ENCODE measurements around the gene ICAM5. TPM values are rescaled to one million over a fixed set of nuclear protein-coding genes. Genes with fewer than 3 reads are reported as not detected.

ICAM5 gene
- total RNA-seq, 1 experiment from 2014 or later, result 53.9 TPM

- ChIA-PET CTCF (interaction anchor here (0.6 to 7.2 kb wide), 12 partner anchors 8 to 136 kb away, joined by 3 to 131 read pairs (median 6); partner anchors contain the start of genes ICAM5, RAVER1 and TYK2), RAD21 (ENCODE audit: low non-redundant PET in 1 of 2, low total read pairs in 2 of 2, uncharacterized antibody in 2 of 2, unreplicated experiment in 2 of 2) (interaction anchor here (0.8 to 3.2 kb wide), 7 partner anchors 10 to 121 kb away, joined by 3 to 31 read pairs (median 6); partner anchors contain the start of gene RAVER1 (in 1 of the 2)), POLR2A (interaction anchor here (0.8 to 2.0 kb wide), 4 partner anchors 11 to 119 kb away, joined by 3 to 9 read pairs (median 6); partner anchors contain the start of gene ICAM5)
- no peaks in the 10 kb centered on the region for H3K9me3 ChIP-seq (ENCODE audit: control insufficient read depth in 1 of 2, insufficient read depth in 1 of 2, low read depth in 1 of 2, low read length in 2 of 2)
- peaks cover 7 to 22% of the 10 kb centered on the region in 2 experiments; a peak in 3 of 4 replicates for H3K4me1 ChIP-seq (ENCODE audit: control insufficient read depth in 1 of 2, insufficient read depth in 2 of 2, low read length in 2 of 2)
- H4K20me1 ChIP-seq (ENCODE audit: insufficient read depth), result no peaks in the 10 kb centered on the region
- peak overlapping the region; percentile 22 to 28; a peak in 3 of 4 replicates for H3K4me3 ChIP-seq (replicated peaks in 1 of 2; ENCODE audit: low read depth in 1 of 2, low read length in 2 of 2)
- H3K36me3 ChIP-seq (ENCODE audit: control insufficient read depth in 1 of 2, insufficient read depth in 2 of 2, low read length in 2 of 2), result no peaks in the 10 kb centered on the region
- peak overlapping the region; percentile 79 for H3K4me2 ChIP-seq (ENCODE audit: low read length)
- TF ChIP-seq EZH2 (IDR thresholded peaks at IDR 0.05) (no peak), ZNF274 (IDR thresholded peaks at IDR 0.05; ENCODE audit: low read depth, low read length) (no peak), CTCF (IDR thresholded peaks at IDR 0.05 in 2 of 3, conservative IDR thresholded peaks at IDR 0.05 in 1 of 3; ENCODE audit: borderline replicate concordance in 1 of 3, insufficient read depth in 1 of 3, low read depth in 2 of 3, low read length in 2 of 3) (peak; percentile 91 to 95 (median 94)), RAD21 (IDR thresholded peaks at IDR 0.05; ENCODE audit: low read depth) (peak; percentile 99), POLR2AphosphoS5 (IDR thresholded peaks at IDR 0.05; ENCODE audit: low read depth, low read length) (0 out of 2 replicates have a peak, but pooled peaks have one; percentile 12), MAX (IDR thresholded peaks at IDR 0.05) (peak; percentile 74), CBX3 (IDR thresholded peaks at IDR 0.05; ENCODE audit: low read depth) (peak; percentile 37; the same call in 1 of the 2 replicates)
- DNase-seq (ENCODE audit: low read depth, low spot score) (peak; percentile 47), ATAC-seq (peak; percentile 84)
- no peaks in the 10 kb centered on the region for H3K79me2 ChIP-seq (ENCODE audit: insufficient read depth, low read length)
- no peaks in the 10 kb centered on the region for H3K27me3 ChIP-seq (ENCODE audit: insufficient read depth, low read length)
- H3K27ac ChIP-seq (ENCODE audit: low read depth, low read length), result peak overlapping the region; percentile 8; the same call in 1 of the 2 replicates
- intact Hi-C loops (cut with micrococcal nuclease), result loop anchor here (1.0 kb wide), 1 partner anchor 120 kb away; no protein-coding TSS in a partner anchor
- H2AFZ ChIP-seq (ENCODE audit: low read depth, low read length, poor library complexity, severe bottlenecking), result peak overlapping the region; percentile 85
- peak overlapping the region; percentile 47 for H3K9ac ChIP-seq (ENCODE audit: low read length)
- no peaks in the 10 kb centered on the region for H3K9me2 ChIP-seq (ENCODE audit: insufficient read depth)
- BruUV-seq (replicated peaks), result no TSS peak
Observed at GRCh38 chr19:10269333-10270179, 20.2 kb upstream of the ICAM5 start.

Measured in HCT116 (cell line).